H9 (cell line): ENCODE results near the gene B4GAT1. TPM values are rescaled to one million over a fixed set of nuclear protein-coding genes. Genes with fewer than 3 reads are reported as not detected.

Experiments used
- DNase-seq: peaks from one replicate; pipeline ENCODE4 v3.0.0-alpha.2; 2017
- H2AFZ ChIP-seq: one replicate; pipeline ENCODE4 v1.6.1; 2013; ENCODE audit warnings: mild to moderate bottlenecking, low read length, control low read depth, moderate library complexity
- H2AK5ac ChIP-seq: 2 replicates; pipeline ENCODE4 v1.6.1; 2013; ENCODE audit warnings: low read length, control low read depth, mixed read lengths; ENCODE audit not compliant: insufficient read length
- H2BK120ac ChIP-seq: one replicate; pipeline ENCODE4 v1.6.1; 2013; ENCODE audit warnings: low read depth, mild to moderate bottlenecking, low read length, control low read depth, inconsistent platforms; ENCODE audit not compliant: poor library complexity, severe bottlenecking
- H2BK12ac ChIP-seq: 2 replicates; pipeline ENCODE4 v1.6.1; 2013; ENCODE audit warnings: low read length, control low read depth, mixed read lengths, low read depth; ENCODE audit not compliant: insufficient read length
- H2BK15ac ChIP-seq: 2 replicates; pipeline ENCODE4 v1.6.1; 2013; ENCODE audit warnings: low read depth, low read length, control low read depth
- H2BK20ac ChIP-seq: one replicate; pipeline ENCODE4 v1.6.1; 2013; ENCODE audit warnings: low read depth, mild to moderate bottlenecking, low read length, control low read depth, inconsistent platforms; ENCODE audit not compliant: poor library complexity, severe bottlenecking
- H2BK5ac ChIP-seq: 2 replicates; pipeline ENCODE4 v1.6.1; 2013; ENCODE audit warnings: low read length, control low read depth, mixed read lengths; ENCODE audit not compliant: insufficient read length
- H3K14ac ChIP-seq: 2 replicates; pipeline ENCODE4 v1.6.1; 2013; ENCODE audit warnings: low read length, control low read depth; ENCODE audit not compliant: insufficient read depth
- H3K18ac ChIP-seq: 2 replicates; pipeline ENCODE4 v1.6.1; 2013; ENCODE audit warnings: low read depth, mild to moderate bottlenecking, mixed read lengths, low read length, control low read depth; ENCODE audit not compliant: insufficient read length
- H3K23ac ChIP-seq: 2 replicates; pipeline ENCODE4 v1.6.1; 2013; ENCODE audit warnings: low read length, control low read depth, mixed read lengths, low read depth; ENCODE audit not compliant: insufficient read length
- H3K23me2 ChIP-seq: 2 replicates; pipeline ENCODE4 v1.6.1; 2013; ENCODE audit warnings: low read depth, mild to moderate bottlenecking, mixed read lengths, low read length, control low read depth; ENCODE audit not compliant: insufficient read length, poor library complexity, severe bottlenecking
- H3K27ac ChIP-seq: 2 replicates; pipeline ENCODE4 v1.5.1; 2013; ENCODE audit warnings: low read length, control low read depth, mixed read lengths, low read depth; ENCODE audit not compliant: insufficient read length
- H3K27me3 ChIP-seq: 2 replicates; pipeline ENCODE4 v1.6.1; 2013; ENCODE audit warnings: low read length, control low read depth, inconsistent platforms; ENCODE audit not compliant: insufficient read depth
- H3K4ac ChIP-seq: 2 replicates; pipeline ENCODE4 v1.6.1; 2013; ENCODE audit warnings: low read depth, mild to moderate bottlenecking, control low read depth, inconsistent platforms, low read length, moderate library complexity
- H3K4me1 ChIP-seq: 2 replicates; pipeline ENCODE4 v1.6.1; 2013; ENCODE audit warnings: low read length, control low read depth, inconsistent platforms; ENCODE audit not compliant: insufficient read depth
- H3K4me2 ChIP-seq: 2 replicates; pipeline ENCODE4 v1.6.1; 2013; ENCODE audit warnings: low read length, control low read depth, mixed read lengths; ENCODE audit not compliant: insufficient read length, insufficient read depth
- H3K56ac ChIP-seq: 2 replicates; pipeline ENCODE4 v1.6.1; 2013; ENCODE audit warnings: low read depth, mild to moderate bottlenecking, mixed read lengths, low read length, control low read depth; ENCODE audit not compliant: insufficient read length
- H3K79me1 ChIP-seq: 2 replicates; pipeline ENCODE4 v1.6.1; 2013; ENCODE audit warnings: low read depth, mild to moderate bottlenecking, moderate library complexity, low read length, control low read depth, inconsistent platforms; ENCODE audit not compliant: insufficient read depth, poor library complexity, severe bottlenecking
- H3K79me2 ChIP-seq: 2 replicates; pipeline ENCODE4 v1.6.1; 2013; ENCODE audit warnings: low read length, control low read depth, inconsistent platforms; ENCODE audit not compliant: insufficient read depth
- H3K9ac ChIP-seq: 2 replicates; pipeline ENCODE4 v1.6.1; 2013; ENCODE audit warnings: low read length, control low read depth, mixed read lengths; ENCODE audit not compliant: insufficient read length; ENCODE audit errors: extremely low read depth
- H3K9me3 ChIP-seq: one replicate; pipeline ENCODE4 v1.6.1; 2013; ENCODE audit warnings: low read depth, low read length, inconsistent platforms; ENCODE audit not compliant: control insufficient read depth
- H3T11ph ChIP-seq: one replicate; pipeline ENCODE4 v1.6.1; 2013; ENCODE audit warnings: mild to moderate bottlenecking, low read length, control low read depth, inconsistent platforms
- H4K20me1 ChIP-seq: one replicate; pipeline ENCODE4 v1.6.1; 2013; ENCODE audit not compliant: control insufficient read depth, insufficient read length, insufficient read depth
- H4K5ac ChIP-seq: 2 replicates; pipeline ENCODE4 v1.6.1; 2013; ENCODE audit warnings: low read depth, mild to moderate bottlenecking, mixed read lengths, low read length, control low read depth; ENCODE audit not compliant: insufficient read length
- H4K8ac ChIP-seq: replicated peaks from 2 replicates; pipeline ENCODE4 v1.6.1; 2013; ENCODE audit warnings: low read length, control low read depth, mixed read lengths, low read depth; ENCODE audit not compliant: insufficient read length
- H4K91ac ChIP-seq: 2 replicates; pipeline ENCODE4 v1.6.1; 2013; ENCODE audit warnings: low read depth, mild to moderate bottlenecking, moderate library complexity, mixed read lengths, low read length, control low read depth; ENCODE audit not compliant: insufficient read length
- H3K27ac Mint-ChIP-seq, 3 experiments: 2 replicates in 2 of 3; 3 replicates in 1 of 3; pipeline ENCODE4 v1.8.0; 2020 to 2021; ENCODE audit warnings: mixed read lengths in 3 of 3, mild to moderate bottlenecking in 1 of 3, moderate library complexity in 1 of 3
- H3K27me3 Mint-ChIP-seq: 2 replicates; pipeline ENCODE4 v1.8.0; 2021; ENCODE audit warnings: low read depth, mild to moderate bottlenecking, moderate library complexity, mixed read lengths
- H3K36me3 Mint-ChIP-seq, 3 experiments: 2 replicates in 2 of 3; 3 replicates in 1 of 3; pipeline ENCODE4 v1.8.0; 2020 to 2021; ENCODE audit warnings: low read depth in 3 of 3, mixed read lengths in 3 of 3; ENCODE audit not compliant: insufficient read depth in 1 of 3
- H3K4me1 Mint-ChIP-seq, 2 experiments: 2 replicates each; pipeline ENCODE4 v1.8.0; 2020; ENCODE audit warnings: mixed read lengths in 2 of 2
- H3K4me3 Mint-ChIP-seq, 2 experiments: 2 replicates in 1 of 2; 3 replicates in 1 of 2; pipeline ENCODE4 v1.8.0; 2020 to 2021; ENCODE audit warnings: mild to moderate bottlenecking in 2 of 2, mixed read lengths in 2 of 2, moderate library complexity in 1 of 2
- H3K9me3 Mint-ChIP-seq, 2 experiments: 2 replicates in 1 of 2; 3 replicates in 1 of 2; pipeline ENCODE4 v1.8.0; 2020; ENCODE audit warnings: mild to moderate bottlenecking in 2 of 2, mixed read lengths in 2 of 2, moderate library complexity in 1 of 2
- CTCF ChIP-seq: fragments of 200-600 bp; sonication (generic); conservative IDR thresholded peaks from 3 replicates; pipeline ENCODE4 v1.8.0; 2021; ENCODE audit warnings: antibody characterized with exemption, mild to moderate bottlenecking
- WGBS: extraction: QIAGEN DNeasy Blood & Tissue Kit; methylation state at CpG from one replicate; pipeline ENCODE4 v1.1.7; 2013; ENCODE audit warnings: missing lambda C conversion rate, low lambda C conversion rate, mixed read lengths; ENCODE audit not compliant: insufficient read length; ENCODE audit errors: extremely low coverage; 5-methylcytosine and 5-hydroxymethylcytosine counted together
- total RNA-seq: library from RNA; stranded (reverse); gene quantifications from 2 replicates; pipeline ENCODE4 v1.2.1, GENCODE V29; 2021

The B4GAT1 gene
- total RNA-seq, 1 experiment from 2014 or later = 24.3 TPM

- Histone ChIP-seq H4K8ac (no peak within 1 kb of the TSS), H3K4me2 (peak within 1 kb of the TSS; percentile 73), H4K91ac (no peak within 1 kb of the TSS), H3K79me1 (no peaks in the 10 kb centered on the region), H4K20me1 (no peaks in the 10 kb centered on the region), H3K9me3 (no peaks in the 10 kb centered on the region), H2BK120ac (no peak within 1 kb of the TSS), H3K4me1 (no peaks in the 10 kb centered on the region), H3K23ac (no peak within 1 kb of the TSS), H2AFZ (no peak within 1 kb of the TSS), H3K18ac (peak within 1 kb of the TSS; percentile 90), H3T11ph (no peak within 1 kb of the TSS), H2BK15ac (no peak within 1 kb of the TSS), H2AK5ac (no peak within 1 kb of the TSS), H3K56ac (no peak within 1 kb of the TSS), H3K79me2 (no peaks in the 10 kb centered on the region; the same call in 1 of the 2 replicates), H3K27me3 (no peaks in the 10 kb centered on the region), H2BK5ac (no peak within 1 kb of the TSS), H3K9ac (peak within 1 kb of the TSS; percentile 86), H4K5ac (peak within 1 kb of the TSS; percentile 39), H2BK12ac (no peak within 1 kb of the TSS), H3K23me2 (peaks cover 5% of the 10 kb centered on the region), H3K27ac (peak within 1 kb of the TSS; percentile 66), H2BK20ac (no peak within 1 kb of the TSS), H3K14ac (peak within 1 kb of the TSS; percentile 83), H3K4ac (no peak within 1 kb of the TSS; the same call in 1 of the 2 replicates)
- Mint-ChIP-seq H3K9me3 (no peaks in the 10 kb centered on the region), H3K27ac (peak within 1 kb of the TSS; percentile 91 to 98 (median 97)), H3K36me3 (peaks cover 28 to 34% (median 33%) of the 10 kb centered on the region in 3 experiments), H3K27me3 (no peaks in the 10 kb centered on the region; the same call in 1 of the 2 replicates), H3K4me3 (peak within 1 kb of the TSS; percentile 92 to 97), H3K4me1 (peaks cover 19 to 21% of the 10 kb centered on the region in 2 experiments)
- DNase-seq = peak; percentile 98
- no CpG with 5 or more reads among the region's 72 CpGs for WGBS
- TF ChIP-seq CTCF = no peak
These were observed 24.4 kb upstream of the B4GAT1 start, which contains the start of gene SLC29A2 for GRCh38 chr11:66371627-66372415. Gene SLC29A2 (minus strand): TSS chr11:66371760. CDS start chr11:66371591, 169 bp downstream.
